PFSK-1 (cell line): ENCODE results near the gene CGN.

Source experiments
- SIN3A ChIP-seq: IDR thresholded peaks from 2 replicates; pipeline ENCODE4 v1.6.1; 2012; ENCODE audit warnings: mild to moderate bottlenecking, low read length, moderate library complexity, borderline replicate concordance; ENCODE audit not compliant: insufficient read depth
- TAF1 ChIP-seq: IDR thresholded peaks from 2 replicates; pipeline ENCODE4 v1.6.1; 2012; ENCODE audit warnings: low read length, control low read depth, borderline replicate concordance; ENCODE audit not compliant: insufficient read depth
- TF ChIP-seq, protein P1 (sequence below), 2 experiments: IDR thresholded peaks; 2 replicates each; pipeline versions ENCODE4 v1.6.1 to v1.8.0; 2011 to 2012; ENCODE audit warnings: low read depth in 2 of 2, low read length in 2 of 2, control low read depth in 1 of 2, inconsistent platforms in 1 of 2, mild to moderate bottlenecking in 1 of 2, moderate library complexity in 1 of 2; ENCODE audit not compliant: insufficient read depth in 1 of 2

- no peak for TF ChIP-seq TAF1
- TF ChIP-seq, protein P1, sequence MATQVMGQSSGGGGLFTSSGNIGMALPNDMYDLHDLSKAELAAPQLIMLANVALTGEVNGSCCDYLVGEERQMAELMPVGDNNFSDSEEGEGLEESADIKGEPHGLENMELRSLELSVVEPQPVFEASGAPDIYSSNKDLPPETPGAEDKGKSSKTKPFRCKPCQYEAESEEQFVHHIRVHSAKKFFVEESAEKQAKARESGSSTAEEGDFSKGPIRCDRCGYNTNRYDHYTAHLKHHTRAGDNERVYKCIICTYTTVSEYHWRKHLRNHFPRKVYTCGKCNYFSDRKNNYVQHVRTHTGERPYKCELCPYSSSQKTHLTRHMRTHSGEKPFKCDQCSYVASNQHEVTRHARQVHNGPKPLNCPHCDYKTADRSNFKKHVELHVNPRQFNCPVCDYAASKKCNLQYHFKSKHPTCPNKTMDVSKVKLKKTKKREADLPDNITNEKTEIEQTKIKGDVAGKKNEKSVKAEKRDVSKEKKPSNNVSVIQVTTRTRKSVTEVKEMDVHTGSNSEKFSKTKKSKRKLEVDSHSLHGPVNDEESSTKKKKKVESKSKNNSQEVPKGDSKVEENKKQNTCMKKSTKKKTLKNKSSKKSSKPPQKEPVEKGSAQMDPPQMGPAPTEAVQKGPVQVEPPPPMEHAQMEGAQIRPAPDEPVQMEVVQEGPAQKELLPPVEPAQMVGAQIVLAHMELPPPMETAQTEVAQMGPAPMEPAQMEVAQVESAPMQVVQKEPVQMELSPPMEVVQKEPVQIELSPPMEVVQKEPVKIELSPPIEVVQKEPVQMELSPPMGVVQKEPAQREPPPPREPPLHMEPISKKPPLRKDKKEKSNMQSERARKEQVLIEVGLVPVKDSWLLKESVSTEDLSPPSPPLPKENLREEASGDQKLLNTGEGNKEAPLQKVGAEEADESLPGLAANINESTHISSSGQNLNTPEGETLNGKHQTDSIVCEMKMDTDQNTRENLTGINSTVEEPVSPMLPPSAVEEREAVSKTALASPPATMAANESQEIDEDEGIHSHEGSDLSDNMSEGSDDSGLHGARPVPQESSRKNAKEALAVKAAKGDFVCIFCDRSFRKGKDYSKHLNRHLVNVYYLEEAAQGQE (IDR thresholded peaks at IDR 0.05; ENCODE audit: insufficient read depth in 1 of 2, low read depth in 2 of 2, low read length in 2 of 2) = no peak
- TF ChIP-seq SIN3A = no peak
These were observed 49.5 kb upstream of the CGN start for GRCh38 chr1:151461694-151462093.
